A673 (cell line): ENCODE measurements around the gene SOCS2. TPM values are rescaled to one million over a fixed set of nuclear protein-coding genes. Genes with fewer than 3 reads are reported as not detected.
A peak's percentile ranks its signal among the peaks of the same experiment; 100 is the strongest.
"Not testable (repeated sequence)": the region's sequence is repeated elsewhere in the genome, so short reads cannot be mapped to it uniquely, and the experiment has no call there.

Experiments used
- BruUV-seq: library from RNA; stranded (reverse); fragments of 400-500 nt; replicated peaks from 2 replicates; lab custom pipeline; 2021; lab: Mats Ljungman, UMichigan
- CTCF ChIA-PET: fragments of 300-600 bp; sonication (Branson Sonifier 250); formaldehyde crosslinking; loops from one replicate; lab custom pipeline; 2022; ENCODE audit warnings: antibody characterized with exemption; lab: Charles Lee
- POLR2A ChIA-PET: fragments of 300-600 bp; sonication (Branson Sonifier 250); formaldehyde crosslinking; loops from one replicate; lab custom pipeline; 2022; ENCODE audit warnings: antibody characterized with exemption; ENCODE audit not compliant: low non-redundant PET; lab: Charles Lee
- DNase-seq: peaks from one replicate; pipeline ENCODE4 v3.0.0-alpha.2; 2015; ENCODE audit warnings: low spot score
- H3K27ac ChIP-seq: fragments of 200-600 bp; sonication (generic); 2 replicates; pipeline ENCODE4 v1.5.1; 2016; ENCODE audit warnings: mixed run types, low read depth, mild to moderate bottlenecking, mixed read lengths, antibody characterized with exemption, low read length; ENCODE audit not compliant: poor library complexity, severe bottlenecking
- H3K27me3 ChIP-seq: fragments of 200-600 bp; sonication (generic); replicated peaks from 2 replicates; pipeline ENCODE4 v1.6.1; 2017; ENCODE audit warnings: mixed run types, low read depth, mild to moderate bottlenecking, mixed read lengths, antibody characterized with exemption, low read length; ENCODE audit not compliant: insufficient read depth, poor library complexity
- H3K36me3 ChIP-seq: fragments of 200-600 bp; sonication (generic); 2 replicates; pipeline ENCODE4 v1.6.1; 2016; ENCODE audit warnings: mixed run types, mild to moderate bottlenecking, mixed read lengths, antibody characterized with exemption, low read length; ENCODE audit not compliant: insufficient read depth, poor library complexity, severe bottlenecking
- H3K4me1 ChIP-seq: fragments of 200-600 bp; sonication (generic); 2 replicates; pipeline ENCODE4 v1.6.1; 2017; ENCODE audit warnings: mixed run types, mild to moderate bottlenecking, mixed read lengths, antibody characterized with exemption, low read length; ENCODE audit not compliant: insufficient read depth, poor library complexity, severe bottlenecking
- H3K4me3 ChIP-seq: fragments of 200-600 bp; sonication (generic); 2 replicates; pipeline ENCODE4 v1.5.1; 2016; ENCODE audit warnings: low read depth, mixed run types, mild to moderate bottlenecking, mixed read lengths, low read length; ENCODE audit not compliant: poor library complexity, severe bottlenecking
- H3K9me3 ChIP-seq: fragments of 200-600 bp; sonication (generic); 2 replicates; pipeline ENCODE4 v1.6.1; 2016; ENCODE audit warnings: mixed run types, low read depth, mild to moderate bottlenecking, mixed read lengths, antibody characterized with exemption, low read length; ENCODE audit not compliant: poor library complexity, severe bottlenecking
- CTCF ChIP-seq: fragments of 300-800, 200-600 bp; sonication (generic); conservative IDR thresholded peaks from 2 replicates; pipeline ENCODE4 v1.5.1; 2017; ENCODE audit warnings: low read depth, mild to moderate bottlenecking, antibody characterized with exemption, low read length, moderate library complexity, mixed read lengths
- EZH2 ChIP-seq: fragments of 200-600 bp; sonication (generic); IDR thresholded peaks from 2 replicates; pipeline ENCODE4 v1.6.1; 2017; ENCODE audit warnings: borderline replicate concordance, low read depth, mild to moderate bottlenecking, mixed read lengths, antibody characterized with exemption, low read length; ENCODE audit not compliant: poor library complexity, severe bottlenecking
- intact Hi-C: fragments of 100-400 bp; cut with micrococcal nuclease; formaldehyde crosslinking; loops from one replicate; pipeline ENCODE4 v1.10.0; 2022; ENCODE audit not compliant: unreplicated experiment
- total RNA-seq: library from RNA; stranded (reverse); gene quantifications from 2 replicates; pipeline ENCODE4 v1.2.3, GENCODE V29; 2021

The SOCS2 gene
- total RNA-seq, 1 experiment from 2014 or later = 1.3 TPM

- ChIA-PET POLR2A (no interaction called here), CTCF (no interaction called here)
- H3K4me3 ChIP-seq = no peak overlapping the region
- intact Hi-C loops = no loop called here
- DNase-seq = no peak
- no peaks in the 10 kb centered on the region for H3K4me1 ChIP-seq
- H3K27ac ChIP-seq = no peak overlapping the region
- TF ChIP-seq EZH2 (no peak), CTCF (no peak)
- no peaks in the 10 kb centered on the region for H3K9me3 ChIP-seq
- BruUV-seq = no TSS peak
- H3K36me3 ChIP-seq = no peaks in the 10 kb centered on the region
- H3K27me3 ChIP-seq = no peaks in the 10 kb centered on the region
These were observed 50.0 kb downstream of the SOCS2 start for GRCh38 chr12:93622485-93622884.

- TF ChIP-seq EZH2 (no peak), CTCF (no peak)
- Histone ChIP-seq H3K27ac (no peak overlapping the region), H3K36me3 (no peaks in the 10 kb centered on the region), H3K27me3 (no peaks in the 10 kb centered on the region), H3K4me1 (no peaks in the 10 kb centered on the region), H3K9me3 (no peaks in the 10 kb centered on the region), H3K4me3 (no peak overlapping the region)
- CTCF ChIA-PET = no interaction called here
- intact Hi-C loops = no loop called here
- DNase-seq = peak; percentile 59
- POLR2A ChIA-PET = interaction anchor here (0.6 kb wide), 1 partner anchor 926 kb away, joined by 3 read pairs; no protein-coding TSS in a partner anchor
- no TSS peak for BruUV-seq
These were observed 52.3 kb downstream of the SOCS2 start for GRCh38 chr12:93624595-93625294.

- intact Hi-C loops, H3K4me3 ChIP-seq, H3K9me3 ChIP-seq, H3K27me3 ChIP-seq, H3K36me3 ChIP-seq, CTCF ChIA-PET, BruUV-seq, H3K4me1 ChIP-seq, H3K27ac ChIP-seq, DNase-seq: not testable (repeated sequence)
- POLR2A ChIA-PET = interaction anchor here (0.6 kb wide), 1 partner anchor 925 kb away, joined by 3 read pairs; no protein-coding TSS in a partner anchor
These were observed 52.8 kb downstream of the SOCS2 start for GRCh38 chr12:93625295-93625645.

GRCh38 chr12:93626160-93626559 lies 53.7 kb downstream of the SOCS2 start:
- POLR2A ChIA-PET = no interaction called here
- TF ChIP-seq EZH2 (no peak), CTCF (no peak)
- Histone ChIP-seq H3K9me3 (no peaks in the 10 kb centered on the region), H3K27me3 (no peaks in the 10 kb centered on the region), H3K36me3 (no peaks in the 10 kb centered on the region), H3K4me1 (no peaks in the 10 kb centered on the region), H3K27ac (no peak overlapping the region), H3K4me3 (no peak overlapping the region)
- no peak for DNase-seq
- BruUV-seq = no TSS peak
- CTCF ChIA-PET = no interaction called here
- intact Hi-C loops = no loop called here
